WTC11 (cell line): ENCODE measurements around the gene ECT2L. TPM values are rescaled to one million over a fixed set of nuclear protein-coding genes. Genes with fewer than 3 reads are reported as not detected.

ENCODE experiments used
- ATAC-seq: fragments of 200-7000 bp; cut with Tn5 transposase; 2 replicates; pipeline ENCODE4 v1.10.0; 2021; ENCODE audit warnings: mild to moderate bottlenecking, moderate library complexity
- CTCF ChIA-PET: fragments of 300-600 bp; sonication (Branson Sonifier 250); formaldehyde crosslinking; loops from one replicate; lab custom pipeline; 2021; ENCODE audit warnings: antibody characterized with exemption; lab: Charles Lee
- POLR2A ChIA-PET: fragments of 350-600 bp; sonication (Branson Sonifier 250); formaldehyde crosslinking; loops from one replicate; lab custom pipeline; 2021; ENCODE audit warnings: antibody characterized with exemption; lab: Charles Lee
- DNase-seq: peaks from one replicate; pipeline ENCODE4 v3.0.0; 2021; ENCODE audit warnings: low spot score
- H3K27ac Mint-ChIP-seq: 2 replicates; pipeline ENCODE4 v1.8.0; 2021; ENCODE audit warnings: mixed read lengths
- H3K27me3 Mint-ChIP-seq: 2 replicates; pipeline ENCODE4 v1.8.0; 2021; ENCODE audit warnings: low read depth, mild to moderate bottlenecking, moderate library complexity, mixed read lengths
- H3K36me3 Mint-ChIP-seq: 2 replicates; pipeline ENCODE4 v1.8.0; 2021; ENCODE audit warnings: mixed read lengths
- H3K4me1 Mint-ChIP-seq: 2 replicates; pipeline ENCODE4 v1.8.0; 2022; ENCODE audit warnings: mixed read lengths
- H3K4me3 Mint-ChIP-seq: 2 replicates; pipeline ENCODE4 v1.8.0; 2021; ENCODE audit warnings: mild to moderate bottlenecking, moderate library complexity, mixed read lengths
- H3K9me3 Mint-ChIP-seq: 2 replicates; pipeline ENCODE4 v1.8.0; 2021; ENCODE audit warnings: mixed read lengths
- ATF1 ChIP-seq: sonication (generic); formaldehyde crosslinking; IDR thresholded peaks from 2 replicates; pipeline ENCODE4 v1.8.1; 2023; ENCODE audit warnings: mild to moderate bottlenecking, moderate library complexity, missing genetic modification reagents
- FOXJ3 ChIP-seq: sonication (generic); formaldehyde crosslinking; IDR thresholded peaks from 2 replicates; pipeline ENCODE4 v1.9.0; 2021; ENCODE audit warnings: missing genetic modification reagents, mild to moderate bottlenecking, borderline replicate concordance
- JUN ChIP-seq: sonication (generic); formaldehyde crosslinking; IDR thresholded peaks from 2 replicates; pipeline ENCODE4 v1.8.0; 2023; ENCODE audit warnings: mild to moderate bottlenecking, missing genetic modification reagents
- MXD4 ChIP-seq: fragments of 250-450 bp; sonication (Bioruptor Pico); IDR thresholded peaks from 2 replicates; pipeline ENCODE4 v1.8.0; 2021; ENCODE audit warnings: mild to moderate bottlenecking, moderate library complexity, borderline replicate concordance
- MYBL2 ChIP-seq: sonication (generic); formaldehyde crosslinking; IDR thresholded peaks from 2 replicates; pipeline ENCODE4 v1.8.1; 2023; ENCODE audit warnings: mild to moderate bottlenecking, moderate library complexity, missing genetic modification reagents
- NR2C2 ChIP-seq: sonication (generic); formaldehyde crosslinking; IDR thresholded peaks from 2 replicates; pipeline ENCODE4 v1.8.0; 2022; ENCODE audit warnings: mild to moderate bottlenecking, missing genetic modification reagents
- RELA ChIP-seq: sonication (generic); formaldehyde crosslinking; IDR thresholded peaks from 2 replicates; pipeline ENCODE4 v1.8.1; 2022; ENCODE audit warnings: missing genetic modification reagents, mild to moderate bottlenecking, borderline replicate concordance
- TP53 ChIP-seq: sonication (generic); formaldehyde crosslinking; IDR thresholded peaks from 2 replicates; pipeline ENCODE4 v1.8.1; 2023; ENCODE audit warnings: mild to moderate bottlenecking, missing genetic modification reagents
- ZNF138 ChIP-seq: sonication (generic); formaldehyde crosslinking; conservative IDR thresholded peaks from 2 replicates; pipeline ENCODE4 v1.8.1; 2022; ENCODE audit warnings: mild to moderate bottlenecking, moderate library complexity, missing genetic modification reagents
- ZNF263 ChIP-seq: sonication (generic); formaldehyde crosslinking; IDR thresholded peaks from 2 replicates; pipeline ENCODE4 v1.8.1; 2022; ENCODE audit warnings: low read depth, mild to moderate bottlenecking, moderate library complexity, missing genetic modification reagents
- ZNF281 ChIP-seq: sonication (generic); formaldehyde crosslinking; IDR thresholded peaks from 2 replicates; pipeline ENCODE4 v1.8.0; 2023; ENCODE audit warnings: mild to moderate bottlenecking, missing genetic modification reagents
- ZNF416 ChIP-seq: fragments of 250-450 bp; sonication (Bioruptor Pico); IDR thresholded peaks from 2 replicates; pipeline ENCODE4 v1.9.0; 2021; ENCODE audit warnings: mild to moderate bottlenecking, inconsistent platforms
- total RNA-seq: library from RNA; stranded (reverse); gene quantifications from 3 replicates; pipeline ENCODE4 v1.2.3, GENCODE V29; 2021
- TF ChIP-seq, protein P1 (sequence below): sonication (generic); formaldehyde crosslinking; IDR thresholded peaks from 2 replicates; pipeline ENCODE4 v1.8.0; 2022; ENCODE audit warnings: mild to moderate bottlenecking, missing genetic modification reagents
- TF ChIP-seq, protein P2 (sequence below): fragments of 250-450 bp; sonication (Bioruptor Pico); conservative IDR thresholded peaks from 2 replicates; pipeline ENCODE4 v1.9.0; 2021; ENCODE audit warnings: mild to moderate bottlenecking
- TF ChIP-seq, protein P3 (sequence below): sonication (generic); formaldehyde crosslinking; IDR thresholded peaks from 2 replicates; pipeline ENCODE4 v1.8.1; 2023; ENCODE audit warnings: mild to moderate bottlenecking, missing genetic modification reagents, moderate library complexity
- TF ChIP-seq, protein P4 (sequence below): sonication (generic); formaldehyde crosslinking; conservative IDR thresholded peaks from 2 replicates; pipeline ENCODE4 v1.8.1; 2022; ENCODE audit warnings: mild to moderate bottlenecking, missing genetic modification reagents
- TF ChIP-seq, protein P5 (sequence below): sonication (generic); formaldehyde crosslinking; IDR thresholded peaks from 2 replicates; pipeline ENCODE4 v1.8.1; 2023; ENCODE audit warnings: mild to moderate bottlenecking, missing genetic modification reagents, borderline replicate concordance

Gene ECT2L
- total RNA-seq, 1 experiment from 2014 or later: not detected

DNA sequence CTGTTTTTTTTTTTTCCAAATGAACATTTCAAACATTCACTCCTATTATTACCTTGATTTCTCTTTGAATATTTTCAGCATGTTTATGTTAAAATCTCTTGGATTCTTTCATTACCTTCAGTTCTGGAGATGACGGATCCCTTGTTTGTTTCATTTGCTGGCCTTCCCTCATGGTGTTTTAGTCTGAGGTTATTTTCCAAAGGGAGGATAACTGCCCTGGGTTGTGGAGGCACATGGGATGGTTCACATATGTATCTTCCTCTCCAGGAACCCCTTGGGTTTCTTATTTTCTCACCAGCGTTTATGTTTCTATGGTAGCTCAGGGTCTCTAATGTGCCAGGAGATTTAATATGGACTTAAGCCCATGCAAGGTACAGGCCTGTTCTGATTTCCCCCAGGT is 36.3 kb downstream of the ECT2L start (continued):
- TF ChIP-seq, protein P1, sequence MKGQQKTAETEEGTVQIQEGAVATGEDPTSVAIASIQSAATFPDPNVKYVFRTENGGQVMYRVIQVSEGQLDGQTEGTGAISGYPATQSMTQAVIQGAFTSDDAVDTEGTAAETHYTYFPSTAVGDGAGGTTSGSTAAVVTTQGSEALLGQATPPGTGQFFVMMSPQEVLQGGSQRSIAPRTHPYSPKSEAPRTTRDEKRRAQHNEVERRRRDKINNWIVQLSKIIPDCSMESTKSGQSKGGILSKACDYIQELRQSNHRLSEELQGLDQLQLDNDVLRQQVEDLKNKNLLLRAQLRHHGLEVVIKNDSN (CRISPR knock-in tag): no peak
- no peak for TF ChIP-seq ZNF281 (CRISPR knock-in tag)
- no peak for TF ChIP-seq FOXJ3 (CRISPR knock-in tag)

GRCh38 chr6:138833816-138834539 is 38.1 kb downstream of the ECT2L start:
- DNase-seq (no peak), ATAC-seq (no peak)
- Mint-ChIP-seq H3K36me3 (no peaks in the 10 kb centered on the region), H3K27me3 (no peaks in the 10 kb centered on the region), H3K9me3 (peaks cover 4% of the 10 kb centered on the region), H3K4me3 (no peak overlapping the region), H3K4me1 (peaks cover 6% of the 10 kb centered on the region), H3K27ac (no peak overlapping the region)
- TF ChIP-seq ATF1 (CRISPR knock-in tag) (no peak), ZNF263 (CRISPR knock-in tag) (no peak), MYBL2 (CRISPR knock-in tag) (no peak), RELA (CRISPR knock-in tag) (no peak), ZNF416 (CRISPR knock-in tag) (no peak), JUN (CRISPR knock-in tag) (no peak), TP53 (no peak), NR2C2 (CRISPR knock-in tag) (no peak), ZNF138 (no peak), MXD4 (CRISPR knock-in tag) (no peak)
- TF ChIP-seq, protein P2, sequence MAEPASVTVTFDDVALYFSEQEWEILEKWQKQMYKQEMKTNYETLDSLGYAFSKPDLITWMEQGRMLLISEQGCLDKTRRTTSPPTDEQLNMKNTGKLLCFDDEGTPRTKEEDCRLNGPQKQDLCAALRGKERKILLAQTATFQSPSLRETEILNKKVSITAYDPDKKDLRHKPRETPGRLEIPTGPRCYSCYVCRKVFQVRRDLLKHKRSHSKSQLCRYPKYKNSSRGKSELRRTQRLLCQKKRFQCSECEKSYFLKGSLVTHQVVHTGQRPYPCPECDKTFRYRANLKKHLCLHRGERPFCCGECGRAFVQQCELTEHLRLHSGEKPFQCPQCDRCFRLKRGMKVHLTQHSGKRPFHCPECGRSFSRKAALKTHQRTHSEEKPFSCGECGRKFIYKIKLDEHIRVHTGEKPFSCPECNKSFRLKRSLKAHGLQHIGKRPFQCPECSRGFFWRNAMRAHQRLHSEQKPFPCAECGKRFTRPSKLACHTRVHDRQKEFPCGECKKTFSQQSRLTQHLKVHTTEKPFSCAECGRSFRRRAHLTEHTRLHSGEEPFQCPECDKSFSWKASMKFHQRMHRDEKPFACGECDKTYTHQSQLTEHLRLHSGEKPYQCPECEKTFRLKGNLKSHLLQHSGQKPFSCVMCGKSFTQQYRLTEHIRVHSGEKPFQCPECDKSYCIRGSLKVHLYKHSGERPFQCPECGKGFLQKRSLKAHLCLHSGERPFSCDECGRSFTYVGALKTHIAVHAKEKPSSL: no peak
- TF ChIP-seq, protein P3, sequence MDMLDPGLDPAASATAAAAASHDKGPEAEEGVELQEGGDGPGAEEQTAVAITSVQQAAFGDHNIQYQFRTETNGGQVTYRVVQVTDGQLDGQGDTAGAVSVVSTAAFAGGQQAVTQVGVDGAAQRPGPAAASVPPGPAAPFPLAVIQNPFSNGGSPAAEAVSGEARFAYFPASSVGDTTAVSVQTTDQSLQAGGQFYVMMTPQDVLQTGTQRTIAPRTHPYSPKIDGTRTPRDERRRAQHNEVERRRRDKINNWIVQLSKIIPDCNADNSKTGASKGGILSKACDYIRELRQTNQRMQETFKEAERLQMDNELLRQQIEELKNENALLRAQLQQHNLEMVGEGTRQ (CRISPR knock-in tag): no peak
- TF ChIP-seq, protein P4, sequence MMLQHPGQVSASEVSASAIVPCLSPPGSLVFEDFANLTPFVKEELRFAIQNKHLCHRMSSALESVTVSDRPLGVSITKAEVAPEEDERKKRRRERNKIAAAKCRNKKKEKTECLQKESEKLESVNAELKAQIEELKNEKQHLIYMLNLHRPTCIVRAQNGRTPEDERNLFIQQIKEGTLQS (CRISPR knock-in tag): no peak
- TF ChIP-seq, protein P5, sequence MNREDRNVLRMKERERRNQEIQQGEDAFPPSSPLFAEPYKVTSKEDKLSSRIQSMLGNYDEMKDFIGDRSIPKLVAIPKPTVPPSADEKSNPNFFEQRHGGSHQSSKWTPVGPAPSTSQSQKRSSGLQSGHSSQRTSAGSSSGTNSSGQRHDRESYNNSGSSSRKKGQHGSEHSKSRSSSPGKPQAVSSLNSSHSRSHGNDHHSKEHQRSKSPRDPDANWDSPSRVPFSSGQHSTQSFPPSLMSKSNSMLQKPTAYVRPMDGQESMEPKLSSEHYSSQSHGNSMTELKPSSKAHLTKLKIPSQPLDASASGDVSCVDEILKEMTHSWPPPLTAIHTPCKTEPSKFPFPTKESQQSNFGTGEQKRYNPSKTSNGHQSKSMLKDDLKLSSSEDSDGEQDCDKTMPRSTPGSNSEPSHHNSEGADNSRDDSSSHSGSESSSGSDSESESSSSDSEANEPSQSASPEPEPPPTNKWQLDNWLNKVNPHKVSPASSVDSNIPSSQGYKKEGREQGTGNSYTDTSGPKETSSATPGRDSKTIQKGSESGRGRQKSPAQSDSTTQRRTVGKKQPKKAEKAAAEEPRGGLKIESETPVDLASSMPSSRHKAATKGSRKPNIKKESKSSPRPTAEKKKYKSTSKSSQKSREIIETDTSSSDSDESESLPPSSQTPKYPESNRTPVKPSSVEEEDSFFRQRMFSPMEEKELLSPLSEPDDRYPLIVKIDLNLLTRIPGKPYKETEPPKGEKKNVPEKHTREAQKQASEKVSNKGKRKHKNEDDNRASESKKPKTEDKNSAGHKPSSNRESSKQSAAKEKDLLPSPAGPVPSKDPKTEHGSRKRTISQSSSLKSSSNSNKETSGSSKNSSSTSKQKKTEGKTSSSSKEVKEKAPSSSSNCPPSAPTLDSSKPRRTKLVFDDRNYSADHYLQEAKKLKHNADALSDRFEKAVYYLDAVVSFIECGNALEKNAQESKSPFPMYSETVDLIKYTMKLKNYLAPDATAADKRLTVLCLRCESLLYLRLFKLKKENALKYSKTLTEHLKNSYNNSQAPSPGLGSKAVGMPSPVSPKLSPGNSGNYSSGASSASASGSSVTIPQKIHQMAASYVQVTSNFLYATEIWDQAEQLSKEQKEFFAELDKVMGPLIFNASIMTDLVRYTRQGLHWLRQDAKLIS (CRISPR knock-in tag): no peak
- CTCF ChIA-PET: no interaction called here
- POLR2A ChIA-PET: no interaction called here
